T1000 (cell line): ENCODE data around the gene CTXND2.
"Not testable (repeated sequence)": the region's sequence is repeated elsewhere in the genome, so short reads cannot be mapped to it uniquely, and the experiment has no call there.

Experiments
- DNase-seq: peaks from one replicate; lab custom pipeline; 2025; ENCODE audit warnings: mixed read lengths; lab: John Stamatoyannopoulos, UW

The CTXND2 gene

GRCh38 chr1:150887018-150887417 is at the start of gene CTXND2:
CTXND2 (plus strand) TSS chr1:150887136; CDS start chr1:150912315, 25,179 bp downstream.
- DNase-seq, result no peak

GRCh38 chr1:150840850-150841249 is 46.1 kb upstream of the CTXND2 start:
- not testable (repeated sequence) for DNase-seq

GRCh38 chr1:150841626-150842025 is 45.3 kb upstream of the CTXND2 start:
- no peak for DNase-seq

- no peak for DNase-seq
Observed at GRCh38 chr1:150842343-150842742, 44.6 kb upstream of the CTXND2 start.

GRCh38 chr1:150842964-150843363 is 44.0 kb upstream of the CTXND2 start:
- DNase-seq, result no peak

DNA sequence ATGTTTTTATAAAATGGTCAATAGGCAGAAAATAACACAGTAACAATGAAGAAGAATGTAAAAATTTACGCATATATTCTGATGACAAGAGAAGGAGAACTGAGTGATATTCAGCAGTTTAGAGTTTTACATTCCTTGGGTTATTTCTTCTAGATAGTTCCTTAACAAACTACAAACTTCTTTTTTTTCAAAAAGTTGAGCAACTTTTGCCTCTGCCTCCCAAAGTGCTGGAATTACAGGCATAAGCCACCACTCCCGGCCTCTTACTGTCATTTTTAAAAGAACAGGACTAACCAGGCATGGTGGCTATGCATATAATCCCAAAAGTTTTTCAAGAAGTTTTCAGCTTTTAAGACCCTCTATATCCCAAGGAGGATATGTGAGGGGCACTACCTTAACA is 43.5 kb upstream of the CTXND2 start:
- no peak for DNase-seq

DNA sequence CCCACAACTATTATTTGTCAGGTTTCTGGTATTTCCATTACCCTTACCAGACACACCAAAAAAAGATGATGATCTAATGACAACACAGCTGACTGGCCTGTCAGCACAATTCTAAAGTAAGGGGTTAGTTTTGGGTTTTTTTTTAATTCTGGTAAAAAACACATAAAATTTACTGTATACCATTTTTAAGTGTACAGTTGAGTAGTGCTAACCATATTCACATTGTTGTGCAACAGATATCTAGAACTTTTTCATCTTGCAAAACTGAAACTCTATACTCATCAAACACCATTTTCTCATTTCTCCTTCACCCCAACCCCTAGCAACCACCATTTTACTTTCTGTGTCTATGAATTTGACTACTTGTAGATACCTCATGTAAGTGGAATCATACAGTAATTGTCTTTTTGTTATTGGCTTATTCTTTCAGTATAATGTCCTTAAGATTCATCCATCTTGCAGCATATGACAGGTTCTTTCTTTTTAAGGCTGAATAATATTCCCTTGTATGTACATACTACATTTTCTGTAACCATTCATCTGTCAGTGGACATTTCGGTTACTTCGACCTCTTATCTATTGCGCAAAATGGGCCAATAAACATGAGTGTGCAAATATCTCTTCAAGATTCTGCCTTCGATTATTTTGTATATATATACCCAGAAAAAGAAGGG is 40.3 kb upstream of the CTXND2 start:
- DNase-seq, result no peak

DNA sequence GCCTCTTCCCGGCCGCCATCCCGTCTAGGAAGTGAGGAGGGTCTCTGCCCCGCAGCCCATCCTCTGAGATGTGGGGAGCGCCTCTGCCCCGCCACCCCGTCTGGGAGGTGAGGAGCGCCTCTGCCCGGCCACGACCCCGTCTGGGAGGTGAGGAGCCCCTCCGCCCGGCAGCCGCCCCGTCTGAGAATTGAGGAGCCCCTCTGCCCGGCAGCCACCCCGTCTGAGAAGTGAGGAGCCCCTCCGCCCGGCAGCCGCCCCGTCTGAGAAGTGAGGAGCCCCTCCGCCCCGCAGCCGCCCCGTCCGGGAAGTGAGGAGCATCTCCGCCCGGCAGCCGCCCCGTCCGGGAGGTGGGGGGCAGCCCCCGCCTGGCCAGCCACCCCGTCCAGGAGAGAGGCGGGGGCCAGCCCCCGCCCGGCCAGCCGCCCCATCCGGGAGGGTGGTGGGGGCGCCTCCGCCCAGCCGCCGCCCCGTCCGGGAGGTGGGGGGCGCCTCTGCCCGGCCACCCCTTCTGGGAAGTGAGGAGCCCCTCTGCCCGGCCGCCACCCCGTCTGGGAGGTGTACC is 36.1 kb upstream of the CTXND2 start:
- DNase-seq, result not testable (repeated sequence)

- not testable (repeated sequence) for DNase-seq
Observed at GRCh38 chr1:150852734-150853133, 34.2 kb upstream of the CTXND2 start.

DNA sequence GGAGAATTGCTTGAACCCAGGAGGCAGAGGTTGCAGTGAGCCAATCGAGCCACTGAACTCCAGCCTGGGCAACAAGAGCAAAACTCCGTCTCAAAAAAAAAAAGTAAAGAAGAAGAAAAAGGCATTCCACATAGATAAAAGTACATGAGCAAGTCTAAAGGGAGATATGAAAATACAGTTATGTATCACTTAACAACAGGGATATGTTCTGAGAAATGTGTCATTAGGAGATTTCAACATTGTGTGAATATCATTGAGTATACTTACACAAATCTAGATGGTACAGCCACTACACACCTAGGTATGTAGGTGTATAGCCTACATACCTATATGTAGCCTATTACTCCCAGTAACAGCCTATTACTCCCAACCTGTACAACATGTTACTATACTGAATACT is 23.2 kb upstream of the CTXND2 start:
- DNase-seq, result no peak

DNA sequence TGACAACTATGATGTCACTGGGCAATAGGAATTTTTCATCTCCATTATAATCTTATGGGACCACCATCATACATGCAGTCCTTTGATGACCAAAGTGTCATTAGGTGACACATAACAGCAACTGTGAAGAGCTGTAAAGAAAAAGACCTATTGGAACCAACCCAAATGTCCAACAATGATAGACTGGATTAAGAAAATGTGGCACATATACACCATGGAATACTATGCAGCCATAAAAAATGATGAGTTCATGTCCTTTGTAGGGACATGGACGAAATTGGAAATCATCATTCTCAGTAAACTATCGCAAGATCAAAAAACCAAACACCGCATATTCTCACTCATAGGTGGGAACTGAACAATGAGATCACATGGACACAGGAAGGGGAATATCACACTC is 22.7 kb upstream of the CTXND2 start:
- not testable (repeated sequence) for DNase-seq

DNA sequence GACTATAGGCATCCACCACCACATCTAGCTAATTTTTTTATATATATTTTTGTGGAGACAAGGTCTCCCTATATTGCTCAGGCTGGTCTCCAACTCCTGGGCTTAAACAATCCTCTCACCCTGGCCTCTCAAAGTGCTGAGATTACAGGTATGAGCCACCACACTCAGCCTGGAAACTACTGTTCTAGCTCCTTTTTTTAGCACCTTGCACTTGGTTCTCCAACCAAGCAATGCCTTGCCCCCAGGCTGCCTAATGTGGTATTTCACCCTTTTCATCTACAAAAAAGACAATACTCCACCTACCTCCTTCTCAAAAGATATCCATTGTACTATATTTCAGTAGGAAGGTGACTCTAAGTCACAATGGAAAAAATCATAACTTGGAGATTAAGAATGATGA is 17.3 kb upstream of the CTXND2 start:
- DNase-seq, result no peak

DNA sequence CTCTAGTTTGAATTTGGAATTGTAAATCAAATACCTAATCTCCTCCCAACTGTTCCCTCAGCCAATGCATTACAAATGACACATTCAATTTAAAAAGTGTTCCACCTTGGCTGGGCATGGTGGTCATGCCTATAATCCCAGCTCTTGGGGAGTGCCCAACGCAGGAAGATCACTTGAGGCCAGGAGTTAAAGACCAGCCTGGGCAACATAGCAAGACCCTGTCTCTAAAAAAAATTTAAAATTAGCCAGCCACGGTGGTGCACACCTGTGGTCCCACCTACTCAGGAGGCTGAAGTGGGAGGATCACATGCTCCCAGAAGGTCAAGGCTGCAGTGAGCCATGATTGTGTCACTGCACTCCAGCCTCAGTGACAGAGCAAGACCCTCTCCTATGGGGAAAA is 14.4 kb upstream of the CTXND2 start:
- DNase-seq, result no peak

DNA sequence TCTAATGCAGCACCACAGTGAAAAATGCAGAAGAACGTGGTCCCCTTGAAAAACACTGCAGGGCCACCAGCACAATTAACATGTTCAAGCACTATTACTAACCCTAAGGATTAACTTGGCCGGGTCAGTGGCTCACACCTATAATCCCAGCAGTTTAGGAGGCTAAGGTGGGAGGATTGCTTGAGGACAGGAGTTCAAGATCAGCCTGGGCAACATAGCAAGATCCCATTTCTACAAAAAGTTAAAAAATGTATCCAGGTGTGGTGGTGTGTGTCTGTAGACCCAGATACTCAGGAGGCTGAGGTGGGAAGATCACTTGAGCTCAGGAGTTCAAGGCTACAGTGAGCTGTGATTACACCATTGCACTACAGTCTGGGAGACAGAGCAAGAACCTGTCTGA is 13.4 kb upstream of the CTXND2 start:
- no peak for DNase-seq

GRCh38 chr1:150874455-150875196 is 12.3 kb upstream of the CTXND2 start:
- no peak for DNase-seq

GRCh38 chr1:150875197-150876118 is 11.5 kb upstream of the CTXND2 start:
- no peak for DNase-seq

DNA sequence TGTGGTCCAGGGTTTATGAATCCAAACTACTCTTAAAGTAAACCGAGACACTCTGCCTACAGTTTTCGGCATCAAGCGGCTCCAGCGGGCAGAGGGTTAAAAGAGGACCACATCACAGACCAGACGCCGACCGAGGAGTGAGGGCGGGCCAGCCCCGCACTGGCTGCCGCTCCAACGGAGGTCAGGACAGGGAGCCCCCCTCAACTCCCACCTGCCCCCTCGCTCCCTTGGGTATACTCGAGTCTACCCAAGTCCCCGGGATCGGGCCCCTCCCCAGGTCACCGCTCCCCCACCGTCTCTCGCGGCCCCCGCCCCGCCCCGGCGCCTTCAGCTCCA is 10.8 kb upstream of the CTXND2 start:
- peak; percentile 24 for DNase-seq

DNA sequence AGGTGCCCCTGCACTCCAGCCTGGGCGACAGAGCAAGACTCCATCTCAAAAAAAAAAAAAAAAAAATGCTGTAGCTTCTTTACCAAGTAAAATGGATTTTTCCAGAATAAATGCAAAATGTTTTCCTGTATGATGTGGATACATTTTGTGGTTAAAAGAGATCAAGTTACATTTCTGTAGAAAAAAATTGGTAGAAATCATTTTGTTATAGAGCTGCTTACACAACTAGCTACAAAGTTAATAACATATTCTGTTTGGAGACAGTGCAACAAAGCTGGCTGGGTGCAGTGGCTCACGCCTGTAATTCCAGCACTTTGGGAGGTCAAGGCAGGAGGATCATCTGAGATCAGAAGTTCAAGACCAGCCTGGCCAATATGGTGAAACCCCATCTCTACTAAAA is 8.0 kb upstream of the CTXND2 start:
- not testable (repeated sequence) for DNase-seq

- DNase-seq, result no peak
Observed at GRCh38 chr1:150881331-150882070, 5.4 kb upstream of the CTXND2 start.

- not testable (repeated sequence) for DNase-seq
Observed at GRCh38 chr1:150883121-150883520, 3.8 kb upstream of the CTXND2 start.

GRCh38 chr1:150888727-150889126 is 1.8 kb downstream of the CTXND2 start:
- no peak for DNase-seq

GRCh38 chr1:150890033-150890416 is 3.1 kb downstream of the CTXND2 start:
- no peak for DNase-seq
